SHP77 (cell line): Measurements from ENCODE around the gene IL12A.
A peak's percentile ranks its signal among the peaks of the same experiment; 100 is the strongest.

Source experiments
- DNase-seq, 2 experiments: peaks; one replicate each; lab custom pipeline; 2025; lab: John Stamatoyannopoulos, UW

Gene IL12A

GRCh38 chr3:159988617-159989271 lies at the start of gene IL12A:
IL12A (plus strand) TSS chr3:159988835.
- peak in 1 of 2 experiments; percentile 21 for DNase-seq

- DNase-seq = no peak
Measured at GRCh38 chr3:159941038-159942000, 47.3 kb upstream of the IL12A start.

- no peak for DNase-seq
Measured at GRCh38 chr3:159944781-159945180, 43.9 kb upstream of the IL12A start.

- DNase-seq = no peak
Measured at GRCh38 chr3:159945930-159946329, 42.7 kb upstream of the IL12A start.

- no peak for DNase-seq
Measured at GRCh38 chr3:159947220-159947619, 41.4 kb upstream of the IL12A start.

GRCh38 chr3:159948429-159949144 lies 40.0 kb upstream of the IL12A start:
- no peak for DNase-seq

GRCh38 chr3:159950156-159950898 lies 38.3 kb upstream of the IL12A start:
- no peak for DNase-seq

GRCh38 chr3:159951540-159951939 lies 37.1 kb upstream of the IL12A start:
- no peak for DNase-seq

GRCh38 chr3:159953325-159954085 lies 35.1 kb upstream of the IL12A start:
- no peak for DNase-seq

- DNase-seq = no peak
Measured at GRCh38 chr3:159960188-159961148, 28.2 kb upstream of the IL12A start.

GRCh38 chr3:159964166-159964973 lies 24.3 kb upstream of the IL12A start:
- DNase-seq = no peak

- no peak for DNase-seq
Measured at GRCh38 chr3:159971311-159971710, 17.3 kb upstream of the IL12A start.

- no peak for DNase-seq
Measured at GRCh38 chr3:159977295-159977694, 11.3 kb upstream of the IL12A start.

- DNase-seq = no peak
Measured at GRCh38 chr3:159978353-159978752, 10.3 kb upstream of the IL12A start.

- DNase-seq = no peak
Measured at GRCh38 chr3:159978918-159979703, 9.5 kb upstream of the IL12A start.

GRCh38 chr3:159982442-159982974 lies 6.1 kb upstream of the IL12A start:
- DNase-seq = no peak

GRCh38 chr3:159987291-159987711 lies 1.3 kb upstream of the IL12A start:
- DNase-seq = no peak
